OCI-LY1 (cell line): Measurements from ENCODE around the gene TRIM63.

Source experiments
- H2AFZ ChIP-seq: fragments of 200-600 bp; sonication (generic), shearing (Covaris generic); 2 replicates; pipeline ENCODE4 v1.6.0; 2014; ENCODE audit warnings: antibody characterized with exemption, mild to moderate bottlenecking, low read length
- H3F3A ChIP-seq: fragments of 200-600 bp; sonication (generic), shearing (Covaris generic); 2 replicates; pipeline ENCODE4 v1.6.0; 2014; ENCODE audit warnings: mild to moderate bottlenecking, antibody characterized with exemption, low read length, moderate library complexity; ENCODE audit not compliant: insufficient read depth
- H3K27ac ChIP-seq: fragments of 200-600 bp; sonication (generic); 2 replicates; pipeline ENCODE4 v1.5.1; 2014; ENCODE audit warnings: low read length, mixed run types, mild to moderate bottlenecking, low read depth; ENCODE audit not compliant: poor library complexity, severe bottlenecking
- H3K27me3 ChIP-seq: fragments of 200-600 bp; sonication (generic); 2 replicates; pipeline ENCODE4 v1.6.0; 2014; ENCODE audit warnings: antibody characterized with exemption, mild to moderate bottlenecking, low read length, moderate library complexity; ENCODE audit not compliant: insufficient read depth
- H3K36me3 ChIP-seq: fragments of 200-600 bp; sonication (generic); 2 replicates; pipeline ENCODE4 v1.6.1; 2014; ENCODE audit warnings: mild to moderate bottlenecking, antibody characterized with exemption, low read length, moderate library complexity, mixed read lengths; ENCODE audit not compliant: insufficient read depth
- H3K4me1 ChIP-seq: fragments of 200-600 bp; sonication (generic); 2 replicates; pipeline ENCODE4 v1.5.1; 2014; ENCODE audit warnings: mild to moderate bottlenecking, low read length, moderate library complexity; ENCODE audit not compliant: insufficient read depth, severe bottlenecking
- H3K4me2 ChIP-seq: fragments of 200-600 bp; sonication (generic), shearing (Covaris generic); 2 replicates; pipeline ENCODE4 v1.6.1; 2014; ENCODE audit warnings: low read length
- H3K4me3 ChIP-seq: fragments of 200-600 bp; sonication (generic); 2 replicates; pipeline ENCODE4 v1.5.1; 2014; ENCODE audit warnings: low read length, low read depth, mild to moderate bottlenecking, mixed read lengths; ENCODE audit not compliant: poor library complexity, severe bottlenecking
- H3K79me2 ChIP-seq: fragments of 200-600 bp; shearing (Covaris generic); 2 replicates; pipeline ENCODE4 v1.6.1; 2016; ENCODE audit warnings: mixed run types, low read length, mixed read lengths; ENCODE audit not compliant: insufficient read depth
- H3K9ac ChIP-seq: fragments of 200-600 bp; sonication (generic), shearing (Covaris generic); 2 replicates; pipeline ENCODE4 v1.6.1; 2014; ENCODE audit warnings: mild to moderate bottlenecking, low read length, mixed read lengths
- H3K9me2 ChIP-seq: fragments of 200-600 bp; sonication (generic), shearing (Covaris generic); 2 replicates; pipeline ENCODE4 v1.6.1; 2014; ENCODE audit warnings: low read depth, mild to moderate bottlenecking, low read length, mixed read lengths
- H3K9me3 ChIP-seq: fragments of 200-600 bp; shearing (Covaris generic); 2 replicates; pipeline ENCODE4 v1.6.1; 2014; ENCODE audit warnings: low read length, mixed read lengths
- H4K20me1 ChIP-seq: fragments of 200-600 bp; sonication (generic), shearing (Covaris generic); 2 replicates; pipeline ENCODE4 v1.6.0; 2016; ENCODE audit warnings: mild to moderate bottlenecking, low read length; ENCODE audit not compliant: insufficient read depth
- CTCF ChIP-seq: fragments of 200-600 bp; sonication (generic), shearing (Covaris generic); IDR thresholded peaks from 2 replicates; pipeline ENCODE4 v1.5.1; 2017; ENCODE audit warnings: mild to moderate bottlenecking, antibody characterized with exemption, low read length, moderate library complexity, mixed read lengths
- EZH2 ChIP-seq: fragments of 200-600 bp; sonication (generic), shearing (Covaris generic); IDR thresholded peaks from 2 replicates; pipeline ENCODE4 v1.8.0; 2017; ENCODE audit warnings: borderline replicate concordance, mixed run types, mild to moderate bottlenecking, antibody characterized with exemption, low read length, moderate library complexity, mixed read lengths

Gene TRIM63

GRCh38 chr1:26053718-26054560 is 13.5 kb downstream of the TRIM63 start:
- Histone ChIP-seq H3K36me3 (no peaks in the 10 kb centered on the region), H3F3A (no peaks in the 10 kb centered on the region), H3K9me3 (no peaks in the 10 kb centered on the region), H3K4me3 (no peak overlapping the region), H2AFZ (no peak overlapping the region), H3K27ac (no peak overlapping the region), H3K4me1 (no peaks in the 10 kb centered on the region), H3K27me3 (0 out of 2 replicates have a peak, but pooled peaks cover 6% of the 10 kb centered on the region), H3K9me2 (no peaks in the 10 kb centered on the region), H4K20me1 (no peaks in the 10 kb centered on the region), H3K79me2 (no peaks in the 10 kb centered on the region), H3K9ac (no peak overlapping the region), H3K4me2 (no peak overlapping the region)
- TF ChIP-seq EZH2 = no peak

- H3K4me1 ChIP-seq = no peaks in the 10 kb centered on the region
- no peaks in the 10 kb centered on the region for H3K79me2 ChIP-seq
- no peak overlapping the region for H3K27ac ChIP-seq
- no peaks in the 10 kb centered on the region for H3K9me2 ChIP-seq
- no peak overlapping the region for H3K9ac ChIP-seq
- H3K9me3 ChIP-seq = no peaks in the 10 kb centered on the region
- TF ChIP-seq EZH2 (no peak), CTCF (no peak)
- no peak overlapping the region for H3K4me3 ChIP-seq
- 0 out of 2 replicates have a peak, but pooled peaks cover 10% of the 10 kb centered on the region for H3K27me3 ChIP-seq
- no peak overlapping the region for H3K4me2 ChIP-seq
- no peaks in the 10 kb centered on the region for H4K20me1 ChIP-seq
- no peaks in the 10 kb centered on the region for H3K36me3 ChIP-seq
- H3F3A ChIP-seq = no peaks in the 10 kb centered on the region
- no peak overlapping the region for H2AFZ ChIP-seq
Measured at GRCh38 chr1:26050248-26050640, 17.2 kb downstream of the TRIM63 start.

DNA sequence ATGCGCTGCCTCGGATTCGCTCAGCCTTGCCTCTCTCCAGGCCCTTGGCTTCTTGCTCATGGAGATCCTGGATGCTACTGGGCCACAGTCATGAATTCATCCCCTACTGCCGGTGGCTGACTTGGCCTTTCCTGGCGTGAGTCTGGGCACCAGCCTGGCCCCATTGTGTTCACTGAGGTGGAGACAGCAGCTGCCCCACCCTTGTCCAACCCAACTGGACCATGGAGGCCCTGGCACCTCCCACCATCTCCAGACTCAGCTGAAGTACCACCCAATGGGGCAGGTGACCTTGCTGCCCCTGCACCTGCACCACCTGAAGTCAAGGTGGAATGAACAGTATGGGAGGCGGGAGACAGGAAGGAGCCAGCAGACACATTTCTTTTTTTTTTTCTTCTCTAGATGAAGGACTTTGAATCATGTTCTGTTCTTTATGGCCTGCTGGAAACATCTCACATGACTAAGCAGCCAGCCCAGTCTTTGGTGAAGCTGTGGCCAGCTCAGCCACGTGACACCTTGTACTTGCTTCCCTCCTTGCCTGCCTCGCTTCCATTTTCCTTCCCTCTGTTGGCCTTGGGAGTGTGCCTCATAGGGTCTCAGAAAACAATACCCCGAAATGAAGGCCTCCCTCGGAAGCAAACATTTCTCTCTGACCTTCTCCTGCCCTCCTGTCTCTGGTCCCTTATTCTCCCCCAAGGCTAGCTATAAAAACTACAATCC is 17.7 kb downstream of the TRIM63 start:
- Histone ChIP-seq H3K4me1 (no peaks in the 10 kb centered on the region), H4K20me1 (no peaks in the 10 kb centered on the region), H3K9ac (no peak overlapping the region), H3K9me3 (no peaks in the 10 kb centered on the region), H3K9me2 (no peaks in the 10 kb centered on the region), H3K27me3 (0 out of 2 replicates have a peak, but pooled peaks cover 13% of the 10 kb centered on the region), H3K4me3 (no peak overlapping the region), H3F3A (no peaks in the 10 kb centered on the region), H3K36me3 (no peaks in the 10 kb centered on the region), H3K4me2 (no peak overlapping the region), H2AFZ (no peak overlapping the region), H3K27ac (no peak overlapping the region), H3K79me2 (no peaks in the 10 kb centered on the region)
- TF ChIP-seq CTCF (no peak), EZH2 (no peak)
